GM19452 (cell line): ENCODE data around the gene TMEM119.
"Not testable (repeated sequence)": the region's sequence is repeated elsewhere in the genome, so short reads cannot be mapped to it uniquely, and the experiment has no call there.

Experiments used
- ATAC-seq: cut with Tn5 transposase; IDR thresholded peaks from one replicate; pipeline ENCODE4 v1.9.1; 2021; ENCODE audit not compliant: unreplicated experiment

TMEM119 gene

GRCh38 chr12:108635201-108635996, 37.5 kb upstream of the TMEM119 start:
- peak; percentile 52 for ATAC-seq

- no peak for ATAC-seq
Measured at GRCh38 chr12:108634341-108634751, 36.5 kb upstream of the TMEM119 start.

GRCh38 chr12:108633534-108634248, 35.8 kb upstream of the TMEM119 start, which contains the start of gene SELPLG:
Gene SELPLG, minus strand, starts transcription at chr12:108633894. Its CDS starts 9,587 bp downstream, at chr12:108624307.
- peak; percentile 52 for ATAC-seq

GRCh38 chr12:108633081-108633533, 35.2 kb upstream of the TMEM119 start:
- ATAC-seq: no peak

- not testable (repeated sequence) for ATAC-seq
Measured at GRCh38 chr12:108631261-108631660, 33.4 kb upstream of the TMEM119 start.

- ATAC-seq: no peak
Measured at GRCh38 chr12:108630481-108631207, 32.8 kb upstream of the TMEM119 start.

GRCh38 chr12:108629824-108630476, 32.1 kb upstream of the TMEM119 start:
- ATAC-seq: no peak

GRCh38 chr12:108629151-108629550, 31.3 kb upstream of the TMEM119 start:
- no peak for ATAC-seq

GRCh38 chr12:108627134-108627920, 29.4 kb upstream of the TMEM119 start:
- ATAC-seq: no peak

GRCh38 chr12:108625228-108625627, 27.3 kb upstream of the TMEM119 start:
- ATAC-seq: no peak

- ATAC-seq: no peak
Measured at GRCh38 chr12:108623577-108623976, 25.7 kb upstream of the TMEM119 start.

GRCh38 chr12:108622921-108623514, 25.1 kb upstream of the TMEM119 start:
- no peak for ATAC-seq

- ATAC-seq: no peak
Measured at GRCh38 chr12:108622421-108622820, 24.5 kb upstream of the TMEM119 start.

GRCh38 chr12:108621161-108621560, 23.3 kb upstream of the TMEM119 start:
- ATAC-seq: no peak

- no peak for ATAC-seq
Measured at GRCh38 chr12:108620236-108620879, 22.5 kb upstream of the TMEM119 start.

GRCh38 chr12:108619369-108620160, 21.7 kb upstream of the TMEM119 start:
- no peak for ATAC-seq

GRCh38 chr12:108618953-108619274, 21.0 kb upstream of the TMEM119 start:
- ATAC-seq: not testable (repeated sequence)
